ENCODE results near the gene CHST12.
"Not testable (repeated sequence)": the region's sequence is repeated elsewhere in the genome, so short reads cannot be mapped to it uniquely, and the experiment has no call there.

The CHST12 gene

DNA sequence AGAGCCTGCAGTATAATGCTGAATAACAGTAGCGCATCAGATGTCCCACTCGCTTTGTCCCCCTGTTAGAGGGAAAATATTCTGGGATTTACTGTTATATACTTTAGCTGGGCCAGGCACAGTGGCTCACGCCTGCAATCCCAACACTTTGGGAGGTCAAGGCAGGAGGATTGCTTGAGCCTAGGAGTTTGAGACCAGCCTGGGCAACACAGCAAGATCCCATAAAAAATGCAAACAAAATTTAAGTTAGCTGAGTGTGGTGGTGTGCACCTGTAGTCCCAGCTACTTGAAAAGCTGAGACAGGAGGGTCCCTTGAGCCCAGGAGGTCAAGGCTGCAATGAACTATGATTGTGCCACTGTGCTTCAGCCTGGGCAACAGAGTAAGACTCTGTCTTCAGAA is 50.4 kb downstream of the CHST12 start:
- DNase-seq (ENCODE audit: extremely low read depth in 1 of 2, low read depth in 1 of 2), result not testable (repeated sequence)

DNA sequence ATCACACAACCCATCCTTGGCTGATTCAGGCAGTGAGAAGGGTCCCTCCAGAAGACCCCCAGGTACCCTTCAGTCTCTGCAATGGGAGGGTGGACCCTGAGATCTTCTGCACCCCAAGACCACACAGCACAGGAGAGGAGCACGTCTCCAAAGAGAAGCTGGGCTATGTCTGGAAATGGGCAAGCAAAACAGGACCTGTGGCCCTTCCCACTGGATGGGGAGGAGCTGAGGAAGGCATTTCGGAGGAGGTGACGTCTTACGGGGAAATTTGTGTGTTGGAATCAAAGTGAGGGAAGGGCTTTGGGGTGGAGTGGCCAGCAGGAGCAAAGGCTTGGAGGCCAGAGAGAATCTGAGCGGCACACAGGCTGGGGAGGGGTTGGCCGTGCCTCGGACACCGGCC is 56.3 kb downstream of the CHST12 start:
- DNase-seq (ENCODE audit: extremely low read depth in 1 of 2, low read depth in 1 of 2), result no peak

DNA sequence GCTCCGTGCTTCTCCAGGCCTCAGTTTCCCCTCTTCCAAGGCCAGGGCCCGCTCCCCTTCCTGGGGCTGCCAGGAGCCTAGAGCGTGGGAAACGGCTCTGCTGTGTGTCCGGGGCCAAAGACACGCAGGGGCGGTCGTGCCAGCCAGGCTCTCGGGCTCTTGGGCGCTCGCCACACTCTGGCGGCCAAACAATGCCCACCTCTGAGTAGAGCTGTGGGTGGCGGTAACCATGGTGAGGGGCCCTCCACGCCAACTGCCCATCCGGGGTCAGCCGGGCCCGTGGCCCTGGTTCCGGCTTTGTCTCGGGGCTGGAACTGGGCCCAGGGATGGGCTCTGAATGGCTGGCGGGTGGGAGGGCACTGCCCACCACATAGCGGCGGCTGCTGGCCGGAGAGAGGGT is 56.8 kb downstream of the CHST12 start:
- no peak for DNase-seq (ENCODE audit: extremely low read depth in 1 of 2, low read depth in 1 of 2)

DNA sequence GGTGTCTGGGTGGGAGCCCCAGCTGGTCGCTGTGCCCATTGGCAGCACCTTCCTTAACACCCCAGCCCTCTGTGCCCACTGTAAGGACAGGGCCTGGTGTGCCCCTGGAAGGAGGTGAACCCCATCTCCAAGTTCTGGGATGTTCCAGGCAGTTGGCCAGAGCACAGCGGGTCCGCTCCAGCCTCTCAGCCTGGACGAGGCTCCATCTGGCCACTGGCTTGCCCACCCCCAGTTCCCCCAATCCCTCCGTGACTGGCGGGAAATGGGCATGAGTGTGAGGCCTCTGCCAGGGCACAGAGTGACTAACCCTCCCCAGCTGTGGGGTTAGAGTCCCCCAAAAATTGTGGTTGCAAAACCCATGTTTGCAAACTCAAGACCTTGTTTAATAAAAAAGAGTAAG is 57.2 kb downstream of the CHST12 start:
- no peak for DNase-seq (ENCODE audit: extremely low read depth in 1 of 2, low read depth in 1 of 2)

DNA sequence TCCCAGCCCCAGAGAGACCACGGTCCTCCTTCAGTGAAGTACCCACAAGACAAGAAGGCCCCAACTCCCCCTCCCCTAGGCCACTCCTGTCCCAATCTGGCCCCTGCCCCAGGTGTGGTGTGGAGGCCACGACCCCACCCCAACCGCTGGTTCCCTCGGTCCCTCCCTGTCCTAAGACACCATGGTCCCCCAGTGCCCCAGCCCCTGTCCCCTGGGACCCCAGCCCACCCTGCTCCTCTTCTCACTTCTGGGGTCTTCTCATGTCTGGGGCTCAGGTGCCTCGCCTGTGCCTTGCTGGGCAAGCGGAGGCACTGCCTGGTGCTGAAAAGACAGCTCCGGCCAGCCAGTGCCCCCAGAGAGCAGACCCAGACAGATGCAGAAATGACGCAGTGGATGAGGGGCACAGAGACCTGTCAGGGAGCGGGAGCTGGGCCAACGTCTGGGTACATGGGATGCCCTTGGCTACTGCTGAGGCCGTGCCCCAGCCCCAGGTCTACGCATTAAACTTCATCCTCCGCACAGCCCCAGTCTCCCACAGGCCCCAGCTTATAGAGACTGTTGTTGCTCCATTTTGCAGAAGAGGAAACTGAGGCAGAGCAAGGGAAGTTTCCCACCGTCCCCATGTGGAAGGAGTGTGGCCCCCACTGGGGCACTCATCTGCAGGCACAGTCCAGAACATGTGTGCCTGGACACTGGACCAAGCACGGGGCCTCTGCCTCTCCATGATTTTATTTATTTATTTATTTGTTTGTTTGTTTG is 58.0 kb downstream of the CHST12 start:
- DNase-seq (ENCODE audit: extremely low read depth in 1 of 2, low read depth in 1 of 2), result no peak

DNA sequence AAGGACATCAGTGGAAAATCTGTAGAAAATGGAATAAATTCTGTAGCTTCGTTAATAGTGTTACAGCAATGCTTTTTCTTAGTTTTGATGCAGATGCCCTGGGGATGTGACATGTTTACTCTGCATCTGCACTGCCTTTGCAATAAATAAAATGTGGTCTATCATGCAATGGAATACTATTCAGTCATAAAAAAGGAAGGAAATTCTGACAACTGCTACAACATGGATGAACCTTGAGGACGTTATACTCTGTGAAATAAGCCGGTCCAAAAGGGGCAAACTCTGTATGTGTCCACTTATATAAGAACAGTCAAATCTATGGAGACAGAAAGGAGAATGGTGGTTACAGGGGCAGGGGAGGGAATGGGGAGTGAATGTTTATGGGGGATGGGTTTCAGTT is 59.3 kb downstream of the CHST12 start:
- DNase-seq (ENCODE audit: extremely low read depth in 1 of 2, low read depth in 1 of 2), result no peak

DNA sequence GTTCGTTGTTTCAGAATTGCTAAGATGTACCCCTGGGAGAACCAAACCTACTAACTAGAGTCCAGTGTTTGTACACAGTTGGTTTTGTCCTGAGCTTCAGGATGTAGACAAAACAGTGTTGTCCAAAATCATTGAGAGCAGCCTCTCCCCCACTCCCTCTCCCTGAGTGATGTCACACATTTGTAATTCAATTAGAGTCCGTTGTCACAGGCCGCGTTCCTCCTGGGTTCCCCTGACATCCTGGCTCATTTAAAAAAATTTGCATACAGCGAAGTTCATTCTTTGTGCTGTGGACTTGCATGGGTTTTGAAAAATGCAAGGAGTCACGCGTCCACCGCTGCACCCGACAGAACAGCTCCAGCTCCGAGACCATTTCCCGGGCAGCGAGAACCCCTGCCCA is 62.5 kb downstream of the CHST12 start:
- no peak for DNase-seq (ENCODE audit: extremely low read depth in 1 of 2, low read depth in 1 of 2)

DNA sequence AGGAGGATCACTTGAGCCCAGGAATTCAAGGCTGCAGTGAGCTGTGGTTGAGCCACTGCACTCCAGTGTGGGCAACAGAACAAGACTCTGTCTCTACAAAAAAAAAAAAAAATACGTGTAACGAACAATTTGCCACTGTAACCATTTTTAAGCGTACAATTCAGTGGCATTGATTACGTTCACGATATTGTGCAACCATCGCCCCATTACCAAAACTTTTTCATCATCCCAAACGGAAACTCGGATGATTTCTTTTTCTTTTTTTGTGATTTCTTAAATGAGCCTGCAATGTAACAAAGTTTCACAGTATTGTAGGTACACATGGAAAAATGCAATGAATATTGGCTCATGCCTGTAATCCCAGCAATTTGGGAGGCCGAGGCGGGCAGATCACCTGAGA is 63.3 kb downstream of the CHST12 start:
- DNase-seq (ENCODE audit: extremely low read depth in 1 of 2, low read depth in 1 of 2), result no peak

DNA sequence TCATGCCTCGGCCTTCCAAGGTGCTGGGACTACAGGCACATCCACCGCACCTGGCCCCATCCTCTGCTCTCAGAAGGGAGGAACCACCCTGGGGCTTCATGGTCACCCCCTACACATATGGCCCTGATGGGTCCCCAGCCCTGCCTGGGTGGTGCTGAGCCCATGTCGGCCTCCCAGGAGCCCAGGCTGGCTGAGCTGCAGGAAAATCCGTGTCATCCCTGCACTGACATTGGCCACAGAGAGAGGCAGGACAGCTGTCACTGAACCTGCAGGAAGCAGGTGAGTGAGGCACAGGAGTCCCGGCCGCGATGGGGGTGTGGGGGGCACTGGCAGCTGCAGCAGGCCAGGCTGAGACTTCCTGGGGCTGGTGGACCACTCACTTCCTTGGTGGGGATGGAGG is 64.8 kb downstream of the CHST12 start:
- DNase-seq (ENCODE audit: extremely low read depth in 1 of 2, low read depth in 1 of 2), result no peak

DNA sequence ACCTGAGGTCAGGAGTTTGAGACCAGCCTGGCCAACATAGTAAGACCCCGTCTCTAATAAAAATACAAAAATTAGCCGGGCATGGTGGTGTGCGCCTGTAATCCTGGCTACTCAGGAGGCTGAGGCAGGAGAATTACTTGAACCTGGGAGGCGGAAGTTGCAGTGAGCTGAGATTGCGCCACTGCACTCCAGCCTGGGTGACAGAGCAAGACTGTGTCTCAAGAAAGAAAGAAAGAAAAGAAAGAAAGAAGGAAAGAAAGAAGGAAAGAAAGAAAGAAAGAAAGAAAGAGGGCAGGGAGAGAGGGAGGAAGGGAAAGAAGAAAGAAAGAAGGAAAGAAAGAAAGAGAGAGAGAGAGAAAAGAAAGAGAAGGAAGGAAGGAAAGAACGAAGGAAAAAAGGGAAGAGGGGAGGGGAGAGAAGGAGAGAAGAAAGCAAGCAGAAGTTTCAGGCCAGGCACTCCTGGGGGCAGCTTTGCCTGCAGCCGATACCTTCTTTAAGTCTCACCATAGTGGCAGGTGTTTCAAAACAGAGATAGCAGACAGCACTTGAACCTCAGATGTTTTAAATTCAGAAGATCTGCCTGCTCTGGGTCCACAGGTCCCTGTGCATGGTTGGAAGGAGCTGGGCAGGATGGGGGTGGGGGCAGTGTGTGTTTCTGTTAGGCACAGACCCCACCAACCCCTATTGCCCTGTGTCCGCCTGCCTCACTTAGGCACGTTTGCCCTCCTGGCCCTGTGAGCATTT is 66.2 kb downstream of the CHST12 start:
- not testable (repeated sequence) for DNase-seq (ENCODE audit: extremely low read depth in 1 of 2, low read depth in 1 of 2)

DNA sequence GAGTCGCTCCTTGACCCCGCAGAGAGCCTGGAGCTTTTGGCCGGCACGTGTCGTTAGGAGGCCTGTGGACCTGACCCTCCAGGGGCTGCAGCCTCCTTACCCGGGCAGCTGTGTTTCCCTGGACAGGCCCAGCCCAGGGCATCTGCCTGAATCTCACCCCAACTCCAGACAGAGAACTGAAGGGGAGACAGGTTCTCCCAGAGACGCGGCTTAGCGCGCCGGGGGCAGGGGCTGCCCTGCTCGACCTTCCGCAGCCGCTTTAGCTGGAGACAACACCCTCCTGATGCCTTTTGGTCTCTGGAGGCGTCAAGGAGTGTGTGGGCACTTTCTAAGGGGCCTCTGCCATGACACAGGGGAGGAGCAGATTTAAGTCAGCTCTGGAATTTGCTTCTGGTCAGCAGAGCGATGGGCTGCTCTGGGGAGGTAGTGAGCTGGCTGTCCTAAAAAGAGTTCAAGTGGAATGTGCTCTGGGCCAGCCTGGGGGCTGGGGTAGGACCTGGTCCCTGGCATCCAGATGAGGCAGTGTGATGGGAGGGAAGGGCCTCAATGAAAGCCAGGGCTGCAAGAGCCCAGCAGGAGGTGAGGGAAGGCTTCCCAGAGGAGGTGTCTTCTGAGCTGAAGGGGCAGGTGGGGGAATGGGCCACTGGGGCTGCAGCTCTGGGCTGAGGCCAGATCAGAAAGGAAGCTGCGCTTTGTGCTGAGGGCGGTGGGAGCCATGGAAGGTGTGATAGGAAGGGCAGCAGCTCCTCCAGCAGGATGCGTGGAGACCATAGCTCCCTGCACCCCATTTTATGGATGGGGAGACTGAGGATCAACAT is 67.0 kb downstream of the CHST12 start:
- no peak for DNase-seq (ENCODE audit: extremely low read depth in 1 of 2, low read depth in 1 of 2)

DNA sequence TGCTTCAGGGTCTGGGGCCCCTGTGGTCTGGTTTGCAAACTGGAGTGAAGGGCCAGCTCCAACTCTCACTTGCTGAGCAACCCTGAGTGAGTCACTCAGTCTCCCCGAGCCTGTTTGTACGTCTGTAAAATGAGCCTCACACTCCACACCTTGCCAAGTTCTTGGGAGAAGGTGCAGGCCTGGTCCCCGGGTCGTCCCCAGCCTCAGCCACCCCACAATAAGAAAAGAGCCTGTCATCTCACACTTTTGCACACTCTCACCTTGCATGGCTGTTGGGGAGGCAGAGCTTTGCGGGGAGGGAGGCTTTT is 67.6 kb downstream of the CHST12 start:
- DNase-seq (ENCODE audit: extremely low read depth in 1 of 2, low read depth in 1 of 2), result no peak

DNA sequence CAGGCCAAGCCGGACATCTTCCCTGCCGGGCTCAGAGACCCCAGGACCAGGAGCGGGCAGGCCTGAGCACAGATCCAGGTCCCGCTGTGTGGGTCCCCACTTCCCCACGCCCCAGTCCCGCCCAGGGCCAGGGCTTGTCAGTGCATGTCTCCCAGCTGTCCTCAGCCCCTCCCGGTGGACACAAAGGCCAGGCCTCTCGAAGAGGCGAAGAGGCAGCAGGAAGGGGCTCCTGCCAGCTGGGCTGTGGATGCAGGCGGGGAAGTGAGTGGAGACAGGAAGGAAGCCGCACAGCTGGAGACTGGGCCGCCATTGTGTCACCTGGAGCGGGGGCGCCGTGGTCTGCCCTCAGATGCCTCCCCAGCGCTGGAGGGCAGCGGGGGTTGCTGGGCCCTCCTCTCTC is 68.0 kb downstream of the CHST12 start:
- no peak for DNase-seq (ENCODE audit: extremely low read depth in 1 of 2, low read depth in 1 of 2)

DNA sequence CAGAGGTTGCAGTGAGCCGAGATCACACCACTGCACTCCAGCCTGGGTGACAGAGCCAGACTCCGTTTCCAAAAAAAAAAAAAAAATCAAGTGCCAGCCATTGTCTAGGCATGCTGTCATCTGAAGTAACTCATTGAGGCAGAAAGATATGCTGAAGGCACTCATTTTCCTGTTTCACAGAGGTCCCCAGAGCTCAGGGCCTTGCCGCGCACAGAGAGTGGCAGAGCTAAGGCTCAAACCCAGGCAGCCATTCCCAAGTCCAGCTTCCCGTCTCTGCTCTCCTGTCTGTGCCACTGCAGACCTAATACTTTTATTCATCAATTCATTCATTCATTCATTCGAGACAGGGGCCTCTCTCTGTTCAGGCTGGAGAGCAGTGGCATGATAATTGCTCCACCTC is 69.3 kb downstream of the CHST12 start:
- DNase-seq (ENCODE audit: extremely low read depth in 1 of 2, low read depth in 1 of 2), result no peak

DNA sequence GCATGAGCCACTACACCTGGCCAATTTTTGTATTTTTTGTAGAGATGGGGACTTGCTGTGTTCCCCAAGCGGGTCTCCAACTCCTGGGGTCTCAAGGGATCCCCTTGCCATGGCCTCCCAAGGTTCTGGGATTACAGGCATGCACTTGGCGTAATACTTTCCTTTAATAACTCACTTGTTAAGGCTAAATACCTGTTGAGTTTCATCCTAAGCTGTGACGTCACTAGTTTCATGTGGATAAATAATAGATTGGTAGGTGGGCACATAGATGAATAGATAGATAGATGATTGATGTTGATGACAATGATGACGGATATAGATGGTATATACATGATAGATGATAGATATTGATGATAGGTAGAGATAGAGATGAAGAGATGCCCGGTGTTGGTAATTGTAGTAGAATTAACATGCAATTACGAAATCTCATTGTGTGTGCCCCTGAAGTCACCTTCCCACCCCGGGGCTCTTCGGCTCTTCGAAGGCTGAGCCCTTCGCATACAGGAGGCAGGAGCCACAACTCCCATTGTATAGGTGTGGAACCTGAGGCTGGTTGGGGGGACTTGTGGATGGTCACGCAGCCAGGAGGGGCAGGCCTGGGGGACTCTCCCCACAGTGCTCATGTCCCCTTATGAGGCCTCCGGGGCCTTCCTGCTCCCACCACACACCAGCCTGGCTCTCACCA is 70.2 kb downstream of the CHST12 start:
- no peak for DNase-seq (ENCODE audit: extremely low read depth in 1 of 2, low read depth in 1 of 2)

DNA sequence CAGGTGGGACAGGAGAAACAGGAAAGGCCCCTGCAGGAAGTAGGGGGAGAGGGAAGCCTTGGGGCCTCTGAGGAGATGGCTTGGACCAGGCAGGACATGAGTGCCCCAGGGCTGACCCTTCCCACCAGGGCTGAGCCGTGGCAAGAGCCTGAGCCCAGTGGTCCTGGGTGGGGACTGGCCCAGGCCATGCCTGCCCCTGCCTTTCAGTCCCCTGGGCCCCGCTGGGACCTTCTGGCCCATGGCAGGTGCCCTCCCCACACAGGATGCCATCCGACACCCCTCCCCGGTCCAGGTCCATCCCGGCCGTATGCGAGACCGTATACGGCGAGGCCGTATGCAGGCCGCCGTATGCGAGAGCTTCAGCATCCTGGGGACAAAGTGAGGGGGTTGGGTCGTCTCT is 70.8 kb downstream of the CHST12 start:
- DNase-seq (ENCODE audit: extremely low read depth in 1 of 2, low read depth in 1 of 2), result no peak

DNA sequence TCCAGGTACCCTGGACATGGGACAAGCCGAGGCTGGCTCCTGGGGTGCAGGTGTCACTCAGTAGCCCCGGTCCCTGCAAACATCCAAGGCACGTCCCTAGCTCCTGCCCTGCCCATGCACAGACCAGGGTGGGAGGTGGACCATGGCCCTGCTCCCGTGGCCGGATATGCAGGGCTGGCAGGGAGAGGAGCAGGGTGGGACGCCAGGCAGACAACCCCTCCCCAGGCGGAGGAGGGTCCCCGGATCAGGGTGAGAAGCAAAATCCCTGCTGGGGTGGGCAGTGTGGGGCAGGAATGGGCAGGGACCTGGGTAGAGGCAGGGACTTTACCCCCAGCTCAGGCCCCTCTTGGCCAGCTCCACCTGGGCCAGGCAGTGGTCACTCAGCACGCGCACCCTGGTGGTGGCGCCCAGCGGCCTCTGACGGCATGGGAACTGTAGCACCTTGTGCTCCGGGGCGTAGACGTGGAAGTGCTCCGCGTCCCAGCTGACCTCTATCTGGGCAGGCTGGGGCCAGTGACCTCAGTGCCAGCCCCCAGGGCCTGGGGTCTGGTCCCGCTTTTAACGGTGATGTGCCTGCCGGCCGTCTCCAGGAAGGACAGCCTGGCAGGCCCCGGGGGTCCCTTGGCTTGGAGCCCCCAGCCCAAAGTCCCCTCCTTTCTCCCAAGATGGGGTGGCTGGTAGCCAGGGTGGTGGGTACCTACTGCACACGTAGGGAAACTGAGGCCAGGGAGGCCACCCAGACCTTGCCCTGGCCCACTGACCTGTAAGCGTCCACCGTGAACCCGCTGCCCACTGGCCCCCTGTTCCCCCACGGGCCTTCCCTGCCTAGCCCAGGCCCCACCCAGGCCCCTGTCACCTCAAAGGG is 71.6 kb downstream of the CHST12 start:
- DNase-seq (ENCODE audit: extremely low read depth in 1 of 2, low read depth in 1 of 2), result no peak

DNA sequence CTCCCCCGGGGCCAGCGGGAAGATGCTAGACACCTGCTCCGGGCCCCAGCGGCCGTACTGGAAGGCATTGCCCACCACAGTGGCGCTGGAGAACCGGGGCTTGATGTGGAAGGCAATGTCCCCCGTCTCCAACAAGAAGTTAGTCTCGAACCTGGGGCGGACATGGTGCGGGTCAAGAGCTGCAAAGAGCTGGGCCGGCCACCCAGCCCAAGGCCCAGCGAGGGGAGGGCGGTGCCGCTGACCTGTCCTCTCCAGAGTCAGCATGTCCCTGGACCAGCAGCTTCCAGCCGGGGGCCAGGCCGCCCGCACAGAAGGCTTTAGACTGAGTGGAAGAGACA is 72.2 kb downstream of the CHST12 start:
- DNase-seq (ENCODE audit: extremely low read depth in 1 of 2, low read depth in 1 of 2), result no peak

DNA sequence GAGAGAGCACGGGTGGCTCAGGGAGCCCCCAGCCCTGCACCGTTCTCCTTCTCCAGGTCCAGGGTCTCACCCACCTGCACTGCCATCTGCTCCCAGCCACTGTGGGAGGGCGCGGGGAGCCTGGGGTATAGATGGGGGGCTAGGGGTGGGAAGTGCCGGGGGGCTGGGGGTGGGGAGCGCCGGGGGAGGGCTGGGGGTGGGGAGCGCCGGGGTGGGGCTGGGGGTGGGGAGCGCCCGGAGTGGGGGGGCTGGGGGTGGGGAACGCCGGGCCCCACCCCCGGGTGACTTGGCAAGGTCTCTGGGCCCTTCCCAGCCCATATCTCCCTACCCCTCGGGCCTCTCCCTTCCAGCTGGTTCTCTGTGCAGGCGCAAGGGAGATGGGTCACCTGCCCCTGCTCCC is 72.9 kb downstream of the CHST12 start, which contains the start of gene GRIFIN:
TSS of gene GRIFIN (minus strand) at position 101 of the 400 bp plus-strand sequence. CDS start at position 86, 15 bp downstream.
- DNase-seq (ENCODE audit: extremely low read depth in 1 of 2, low read depth in 1 of 2), result no peak

DNA sequence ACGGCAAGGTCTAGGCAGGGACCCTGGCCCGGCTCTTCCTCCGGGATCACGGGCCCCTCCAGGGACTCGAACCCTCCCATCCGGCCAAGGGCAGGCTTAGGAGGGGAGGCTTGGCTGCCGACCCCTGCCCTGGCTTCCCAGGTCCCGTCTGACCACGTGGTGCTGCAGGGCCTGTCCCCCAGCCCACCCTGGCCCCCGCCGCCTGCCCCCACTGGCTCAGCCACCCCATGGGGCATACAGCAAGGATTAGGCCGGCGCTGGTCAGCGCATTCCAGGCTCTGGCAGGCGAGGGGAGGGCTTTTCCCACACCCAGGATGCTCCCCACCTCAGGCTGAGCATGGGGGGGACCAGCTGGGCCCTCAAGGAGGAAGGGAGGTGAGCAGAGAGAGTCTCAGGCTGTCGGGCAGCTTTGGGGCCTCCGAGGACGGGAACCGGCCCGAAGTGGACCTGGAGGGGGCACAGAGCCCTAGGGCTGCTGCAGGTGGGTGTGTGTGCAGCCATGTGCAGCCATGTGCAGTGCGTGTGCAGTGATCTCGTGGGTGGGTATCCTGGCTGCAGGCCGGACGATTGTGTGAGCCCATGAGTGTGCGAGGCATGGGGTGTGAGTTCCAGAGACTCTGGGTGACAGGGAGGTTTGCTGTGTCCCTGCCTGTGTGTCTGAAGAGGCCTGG is 73.5 kb downstream of the CHST12 start:
- DNase-seq (ENCODE audit: extremely low read depth in 1 of 2, low read depth in 1 of 2), result no peak
